GM12878 (cell line): ENCODE measurements around the gene GINS2.

Experiments
- ESRRA ChIP-seq: IDR thresholded peaks from 2 replicates; pipeline ENCODE4 v1.6.1; 2012; ENCODE audit warnings: mild to moderate bottlenecking, low read length, improper control_type of control experiment
- POLR2A ChIP-seq: IDR thresholded peaks from 2 replicates; pipeline ENCODE4 v1.6.1; 2011; ENCODE audit warnings: low read depth, mild to moderate bottlenecking, low read length
- STAT1 ChIP-seq: fragments of 450-650 bp; conservative IDR thresholded peaks from 2 replicates; pipeline ENCODE4 v1.6.1; 2014; ENCODE audit warnings: antibody characterized with exemption, mild to moderate bottlenecking
- TCF12 ChIP-seq: IDR thresholded peaks from 2 replicates; pipeline ENCODE4 v1.6.1; 2011; ENCODE audit warnings: low read depth, mild to moderate bottlenecking, low read length
- TF ChIP-seq, protein P1 (sequence below): IDR thresholded peaks from 2 replicates; pipeline ENCODE4 v1.6.1; 2012; ENCODE audit warnings: mild to moderate bottlenecking, low read depth, low read length

DNA sequence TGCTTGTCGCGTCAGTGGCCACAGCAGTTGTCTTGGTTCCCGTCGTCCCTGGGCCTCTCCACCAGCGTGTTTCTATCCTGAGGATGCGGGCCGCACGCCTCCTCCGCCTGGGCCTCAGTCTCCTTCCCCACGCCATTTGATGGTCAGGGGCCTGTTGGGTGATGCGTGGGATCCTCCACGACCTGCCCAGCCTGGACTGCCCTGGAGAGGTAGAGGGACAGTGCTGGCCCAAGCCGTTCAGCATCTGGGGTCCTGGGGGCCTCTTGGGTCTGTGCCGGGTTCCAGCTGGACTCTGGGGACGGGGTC lies 55.4 kb downstream of the GINS2 start:
- no peak for TF ChIP-seq STAT1
- no peak for TF ChIP-seq TCF12
- TF ChIP-seq, protein P1, sequence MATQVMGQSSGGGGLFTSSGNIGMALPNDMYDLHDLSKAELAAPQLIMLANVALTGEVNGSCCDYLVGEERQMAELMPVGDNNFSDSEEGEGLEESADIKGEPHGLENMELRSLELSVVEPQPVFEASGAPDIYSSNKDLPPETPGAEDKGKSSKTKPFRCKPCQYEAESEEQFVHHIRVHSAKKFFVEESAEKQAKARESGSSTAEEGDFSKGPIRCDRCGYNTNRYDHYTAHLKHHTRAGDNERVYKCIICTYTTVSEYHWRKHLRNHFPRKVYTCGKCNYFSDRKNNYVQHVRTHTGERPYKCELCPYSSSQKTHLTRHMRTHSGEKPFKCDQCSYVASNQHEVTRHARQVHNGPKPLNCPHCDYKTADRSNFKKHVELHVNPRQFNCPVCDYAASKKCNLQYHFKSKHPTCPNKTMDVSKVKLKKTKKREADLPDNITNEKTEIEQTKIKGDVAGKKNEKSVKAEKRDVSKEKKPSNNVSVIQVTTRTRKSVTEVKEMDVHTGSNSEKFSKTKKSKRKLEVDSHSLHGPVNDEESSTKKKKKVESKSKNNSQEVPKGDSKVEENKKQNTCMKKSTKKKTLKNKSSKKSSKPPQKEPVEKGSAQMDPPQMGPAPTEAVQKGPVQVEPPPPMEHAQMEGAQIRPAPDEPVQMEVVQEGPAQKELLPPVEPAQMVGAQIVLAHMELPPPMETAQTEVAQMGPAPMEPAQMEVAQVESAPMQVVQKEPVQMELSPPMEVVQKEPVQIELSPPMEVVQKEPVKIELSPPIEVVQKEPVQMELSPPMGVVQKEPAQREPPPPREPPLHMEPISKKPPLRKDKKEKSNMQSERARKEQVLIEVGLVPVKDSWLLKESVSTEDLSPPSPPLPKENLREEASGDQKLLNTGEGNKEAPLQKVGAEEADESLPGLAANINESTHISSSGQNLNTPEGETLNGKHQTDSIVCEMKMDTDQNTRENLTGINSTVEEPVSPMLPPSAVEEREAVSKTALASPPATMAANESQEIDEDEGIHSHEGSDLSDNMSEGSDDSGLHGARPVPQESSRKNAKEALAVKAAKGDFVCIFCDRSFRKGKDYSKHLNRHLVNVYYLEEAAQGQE: no peak
- no peak for TF ChIP-seq ESRRA
- TF ChIP-seq POLR2A: no peak
